Transverse colon (tissue), 4 donors: ENCODE data around the gene TAF4. TPM values are rescaled to one million over a fixed set of nuclear protein-coding genes. Genes with fewer than 3 reads are reported as not detected.

Experiments
- DNase-seq: peaks from one replicate; pipeline ENCODE4 v3.0.0-alpha.2; 2019
- H3K27ac ChIP-seq, 4 donors: fragments of 200-600 bp; sonication (generic); 2 replicates each; pipeline ENCODE4 v1.5.1; 2016 to 2018; ENCODE audit warnings: inconsistent platforms in 4 of 4
- H3K27me3 ChIP-seq: fragments of 200-600 bp; sonication (generic); 2 replicates; pipeline ENCODE4 v1.5.1; 2017; ENCODE audit warnings: inconsistent platforms
- H3K36me3 ChIP-seq, 4 donors: fragments of 200-600 bp; sonication (generic); 2 replicates each; pipeline ENCODE4 v1.5.1; 2017 to 2019; ENCODE audit warnings: inconsistent platforms in 4 of 4
- H3K4me1 ChIP-seq, 4 donors: fragments of 200-600 bp; sonication (generic); 2 replicates each; pipeline ENCODE4 v1.5.1; 2017 to 2020; ENCODE audit warnings: inconsistent platforms in 4 of 4
- H3K4me3 ChIP-seq, 4 donors: fragments of 200-600 bp; sonication (generic); 1 replicate in 1 of 4; 2 replicates in 3 of 4; pipeline versions ENCODE4 v1.5.1 to v1.6.1; 2017 to 2019; ENCODE audit warnings: inconsistent platforms in 4 of 4
- H3K9me3 ChIP-seq, 2 donors: fragments of 200-600 bp; sonication (generic); 2 replicates each; pipeline ENCODE4 v1.5.1; 2017 to 2019; ENCODE audit warnings: inconsistent platforms in 2 of 2
- EP300 ChIP-seq: sonication (generic); formaldehyde crosslinking; IDR thresholded peaks from one replicate; pipeline ENCODE4 v1.6.1; 2017; ENCODE audit warnings: antibody characterized with exemption, low read depth
- POLR2A ChIP-seq: fragments of 450-650 bp; IDR thresholded peaks from one replicate; pipeline ENCODE4 v1.6.1; 2016; ENCODE audit warnings: antibody characterized with exemption, mild to moderate bottlenecking, moderate library complexity
- POLR2AphosphoS5 ChIP-seq, 3 donors: sonication (generic); formaldehyde crosslinking; IDR thresholded peaks; one replicate each; pipeline ENCODE4 v1.6.1; 2016; ENCODE audit warnings: antibody characterized with exemption in 3 of 3
- WGBS, 2 donors: methylation state at CpG; one replicate each; pipeline ENCODE4 v1.1.5; 2018; ENCODE audit warnings: low coverage in 1 of 2; 5-methylcytosine and 5-hydroxymethylcytosine counted together
- in situ Hi-C, 4 donors: fragments of 200-750 bp; cut with MboI; loops; one replicate each; pipeline versions ENCODE4 v1.15.0 to v1.15.1; 2017; ENCODE audit warnings: low sequenced_read_pairs in 3 of 4, low pct_ligation_motif_present in 1 of 4, low pct_unique_long_range_greater_than_20kb in 1 of 4
- intact Hi-C: fragments of 100-400 bp; cut with DNase I; formaldehyde crosslinking; loops from one replicate; pipeline ENCODE4 v1.15.1; 2023; ENCODE audit warnings: low total_unique reads
- total RNA-seq, 4 donors: library from RNA; depleted of rRNA; stranded (reverse); fragments of >200 nt; gene quantifications; one replicate each; pipeline ENCODE4 v1.1.0, GENCODE V29; 2016
- TF ChIP-seq, protein P1 (sequence below), 5 experiments: fragments of 200-600 bp in 3 of 5; fragments of 450-650 bp in 2 of 5; sonication (generic) in 3 of 5; IDR thresholded peaks; 1 replicate in 2 of 5; 2 replicates in 3 of 5; pipeline ENCODE4 v1.5.1; 2016 to 2017; ENCODE audit warnings: antibody characterized with exemption in 5 of 5, inconsistent platforms in 3 of 5, mild to moderate bottlenecking in 2 of 5, moderate library complexity in 1 of 5

Gene TAF4
- total RNA-seq, 4 donors from 2014 or later = 18.9 to 39.5 (median 24.3) TPM

DNA sequence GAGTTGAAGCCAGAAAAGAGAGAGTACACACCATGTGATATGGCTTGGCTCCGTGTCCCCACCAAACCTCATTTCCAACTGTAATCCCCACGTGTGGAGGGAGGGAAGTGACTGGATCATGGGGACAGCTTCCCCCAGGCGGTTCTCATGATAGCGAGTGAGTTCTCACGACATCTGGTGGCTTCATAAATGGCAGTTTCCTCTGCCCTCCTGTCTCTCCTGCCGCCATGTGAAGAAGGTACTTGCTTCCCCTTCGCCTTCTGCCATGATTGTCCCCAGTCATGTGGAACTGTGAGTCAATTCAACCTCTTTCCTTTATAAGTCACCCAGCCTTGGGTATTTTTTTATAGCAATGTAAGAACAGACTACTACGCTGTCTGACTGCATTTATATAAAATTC lies 40.3 kb downstream of the TAF4 start:
- in situ Hi-C loops = loop anchor here in 1 of 4 donors (10.0 kb wide), 1 partner anchor 119 kb away; the partner anchor contains the start of genes PSMA7 and SS18L1
- Histone ChIP-seq H3K9me3 (no peaks in the 10 kb centered on the region), H3K27ac (no peak overlapping the region), H3K4me1 (peaks cover 5 to 23% (median 10%) of the 10 kb centered on the region in 4 donors), H3K36me3 (no peaks in the 10 kb centered on the region), H3K4me3 (no peak overlapping the region), H3K27me3 (no peaks in the 10 kb centered on the region)
- no peak for DNase-seq
- WGBS, 2 donors = 76 to 84% methylated on average over 7 to 8 of the region's 8 CpGs
- intact Hi-C loops = loop anchor here (5.0 kb wide), 1 partner anchor 37 kb away; no protein-coding TSS in a partner anchor
- TF ChIP-seq EP300 (no peak), POLR2A (no peak), POLR2AphosphoS5 (IDR thresholded peaks at IDR 0.05) (no peak)
- TF ChIP-seq, protein P1, sequence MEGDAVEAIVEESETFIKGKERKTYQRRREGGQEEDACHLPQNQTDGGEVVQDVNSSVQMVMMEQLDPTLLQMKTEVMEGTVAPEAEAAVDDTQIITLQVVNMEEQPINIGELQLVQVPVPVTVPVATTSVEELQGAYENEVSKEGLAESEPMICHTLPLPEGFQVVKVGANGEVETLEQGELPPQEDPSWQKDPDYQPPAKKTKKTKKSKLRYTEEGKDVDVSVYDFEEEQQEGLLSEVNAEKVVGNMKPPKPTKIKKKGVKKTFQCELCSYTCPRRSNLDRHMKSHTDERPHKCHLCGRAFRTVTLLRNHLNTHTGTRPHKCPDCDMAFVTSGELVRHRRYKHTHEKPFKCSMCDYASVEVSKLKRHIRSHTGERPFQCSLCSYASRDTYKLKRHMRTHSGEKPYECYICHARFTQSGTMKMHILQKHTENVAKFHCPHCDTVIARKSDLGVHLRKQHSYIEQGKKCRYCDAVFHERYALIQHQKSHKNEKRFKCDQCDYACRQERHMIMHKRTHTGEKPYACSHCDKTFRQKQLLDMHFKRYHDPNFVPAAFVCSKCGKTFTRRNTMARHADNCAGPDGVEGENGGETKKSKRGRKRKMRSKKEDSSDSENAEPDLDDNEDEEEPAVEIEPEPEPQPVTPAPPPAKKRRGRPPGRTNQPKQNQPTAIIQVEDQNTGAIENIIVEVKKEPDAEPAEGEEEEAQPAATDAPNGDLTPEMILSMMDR (IDR thresholded peaks at IDR 0.05) = no peak

DNA sequence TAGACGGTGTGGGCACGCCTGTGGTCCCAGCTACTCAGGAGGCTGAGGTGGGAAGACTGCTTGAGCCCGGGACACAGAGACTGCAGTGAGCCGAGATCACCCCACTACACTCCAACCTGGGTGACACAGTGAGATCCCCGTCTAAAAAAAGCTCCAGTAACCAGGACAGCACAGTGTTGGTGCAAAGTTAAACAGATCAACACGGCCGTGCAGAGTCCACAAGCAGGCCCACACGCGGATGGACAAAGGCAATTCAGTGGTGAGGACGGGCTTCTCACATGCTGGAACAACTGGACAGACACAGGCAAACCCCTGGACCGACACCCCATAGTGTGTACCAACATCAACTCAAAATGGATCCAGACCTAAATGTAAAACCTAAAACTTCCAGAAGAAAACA lies 41.7 kb downstream of the TAF4 start:
- no peaks in the 10 kb centered on the region for H3K27me3 ChIP-seq
- no peak for DNase-seq
- H3K9me3 ChIP-seq = no peaks in the 10 kb centered on the region
- no peak overlapping the region for H3K4me3 ChIP-seq
- intact Hi-C loops = loop anchor here (5.0 kb wide), 1 partner anchor 113 kb away; no protein-coding TSS in a partner anchor
- no peaks in the 10 kb centered on the region for H3K36me3 ChIP-seq
- TF ChIP-seq, protein P1 (IDR thresholded peaks at IDR 0.05) = no peak
- TF ChIP-seq EP300 (no peak), POLR2A (no peak), POLR2AphosphoS5 (IDR thresholded peaks at IDR 0.05) (no peak)
- peaks cover 5 to 23% (median 10%) of the 10 kb centered on the region in 4 donors for H3K4me1 ChIP-seq
- in situ Hi-C loops = loop anchor here in 1 of 4 donors (10.0 kb wide), 1 partner anchor 121 kb away; the partner anchor contains the start of genes PSMA7 and SS18L1
- WGBS, 2 donors = 91 to 92% methylated on average over 10 to 11 of the region's 11 CpGs
- no peak overlapping the region for H3K27ac ChIP-seq

DNA sequence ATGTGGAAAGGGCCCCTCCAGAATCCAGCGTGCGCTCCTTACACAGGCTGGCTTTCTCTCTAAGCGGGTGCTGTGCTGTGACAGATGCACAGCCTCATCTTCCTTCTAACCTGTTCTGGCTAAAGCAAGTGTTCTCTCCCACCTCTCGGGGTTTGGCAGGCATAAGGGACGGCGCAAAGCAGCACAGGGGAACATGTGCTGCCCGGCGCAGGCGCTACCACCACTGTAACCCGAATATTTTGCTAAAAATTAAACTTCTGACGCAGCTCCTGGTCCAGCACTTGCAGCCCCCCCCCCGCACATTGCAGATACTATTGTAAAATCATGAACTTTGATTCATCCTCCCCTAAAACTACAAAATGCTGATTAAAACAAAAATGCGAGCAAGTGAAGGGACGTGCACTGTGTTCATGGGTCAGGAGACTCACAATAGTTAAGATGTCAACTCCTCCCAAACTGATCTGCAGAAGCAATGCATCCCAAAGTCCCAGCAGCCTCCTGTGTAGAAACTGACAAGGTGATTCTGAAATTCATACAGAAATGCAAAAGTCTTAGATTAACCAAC lies 43.0 kb downstream of the TAF4 start:
- H3K36me3 ChIP-seq = no peaks in the 10 kb centered on the region
- DNase-seq = no peak
- no peaks in the 10 kb centered on the region for H3K27me3 ChIP-seq
- in situ Hi-C loops (loop anchor here in 1 of 4 donors (10.0 kb wide), 1 partner anchor 122 kb away; the partner anchor contains the start of genes PSMA7 and SS18L1), intact Hi-C loops (loop anchor here (5.0 kb wide), 1 partner anchor 115 kb away; no protein-coding TSS in a partner anchor)
- H3K9me3 ChIP-seq = no peaks in the 10 kb centered on the region
- H3K4me3 ChIP-seq = no peak overlapping the region
- TF ChIP-seq POLR2A (no peak), POLR2AphosphoS5 (IDR thresholded peaks at IDR 0.05) (no peak), EP300 (no peak)
- TF ChIP-seq, protein P1 (IDR thresholded peaks at IDR 0.05) = no peak
- no peak overlapping the region for H3K27ac ChIP-seq
- peaks cover 5 to 23% (median 10%) of the 10 kb centered on the region in 4 donors for H3K4me1 ChIP-seq
- 96 to 100% methylated on average over 3 to 14 of the region's 14 CpGs for WGBS, 2 donors

DNA sequence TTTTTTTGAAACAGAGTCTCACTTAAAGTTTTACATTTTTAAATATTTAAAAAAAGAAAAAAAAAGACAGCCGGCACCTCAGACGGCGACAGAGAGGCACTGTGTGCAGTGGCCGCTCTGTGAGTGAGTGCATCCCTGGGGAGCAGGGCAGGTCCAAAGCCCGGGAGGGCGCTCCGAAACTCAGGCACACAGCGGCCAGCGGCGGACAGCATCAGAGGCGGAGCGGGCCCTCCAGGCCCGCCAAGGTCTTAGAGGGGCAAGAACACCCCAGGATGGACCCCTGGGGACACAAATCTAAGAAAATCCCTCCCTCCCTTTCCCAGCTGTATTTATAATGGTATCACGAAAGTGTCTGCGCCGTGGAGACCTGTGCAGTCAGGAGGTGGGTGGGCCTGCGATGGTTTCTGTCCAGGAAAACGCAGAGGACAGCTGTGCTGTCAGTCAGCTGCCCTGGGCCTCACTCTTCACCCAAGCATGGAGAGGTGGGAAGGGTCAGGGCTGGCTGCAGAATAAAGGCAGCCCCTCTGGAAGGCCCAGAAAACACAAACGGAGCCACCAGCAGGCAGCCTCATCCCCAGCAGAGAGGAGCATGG lies 43.8 kb downstream of the TAF4 start:
- WGBS, 2 donors = 86 to 88% methylated on average over 8 to 19 of the region's 19 CpGs
- Histone ChIP-seq H3K27me3 (no peaks in the 10 kb centered on the region), H3K4me3 (no peak overlapping the region), H3K36me3 (no peaks in the 10 kb centered on the region), H3K9me3 (no peaks in the 10 kb centered on the region), H3K27ac (no peak overlapping the region), H3K4me1 (peaks cover 5 to 23% (median 10%) of the 10 kb centered on the region in 4 donors)
- in situ Hi-C loops = loop anchor here in 1 of 4 donors (10.0 kb wide), 1 partner anchor 123 kb away; the partner anchor contains the start of genes PSMA7 and SS18L1
- intact Hi-C loops = loop anchor here (5.0 kb wide), 1 partner anchor 115 kb away; no protein-coding TSS in a partner anchor
- TF ChIP-seq POLR2AphosphoS5 (IDR thresholded peaks at IDR 0.05) (no peak), EP300 (no peak), POLR2A (no peak)
- TF ChIP-seq, protein P1 (IDR thresholded peaks at IDR 0.05) = no peak
- no peak for DNase-seq
